ENCODE results near the gene RAB33A.

RAB33A gene

GRCh38 chrX:130171446-130172126 is at the start of gene RAB33A:
TSS of gene RAB33A (plus strand) at chrX:130171962. CDS start at chrX:130172063, 101 bp downstream.
- H3K4me1 ChIP-seq (ENCODE audit: control insufficient read depth, insufficient read depth, low read length): peaks cover 16% of the 10 kb centered on the region
- CTCF ChIA-PET: no interaction called here
- H3K36me3 ChIP-seq (ENCODE audit: control insufficient read depth in 2 of 2, insufficient read depth in 1 of 2, low read length in 2 of 2): no peaks in the 10 kb centered on the region
- no peaks in the 10 kb centered on the region for H3K9me3 ChIP-seq (ENCODE audit: control insufficient read depth, insufficient read depth, low read depth, low read length)
- H3K27ac ChIP-seq (ENCODE audit: extremely low read depth, low read depth, low read length): no peak within 1 kb of the TSS; the same call in 1 of the 2 replicates
- POLR2A ChIA-PET: no interaction called here
- peak within 1 kb of the TSS; percentile 29 for H3K4me3 ChIP-seq (ENCODE audit: low read depth, low read length)
- TF ChIP-seq ZNF76 (tag by site-specific recombination; IDR thresholded peaks at IDR 0.05; ENCODE audit: borderline replicate concordance, low read depth) (no peak), INSM2 (tag by site-specific recombination; IDR thresholded peaks at IDR 0.05) (no peak), ZNF776 (tag by site-specific recombination; IDR thresholded peaks at IDR 0.05; ENCODE audit: borderline replicate concordance) (no peak), ZNF558 (tag by site-specific recombination; IDR thresholded peaks at IDR 0.05) (no peak), REST (tag by site-specific recombination; IDR thresholded peaks at IDR 0.05) (no peak), ZFHX2 (tag by site-specific recombination; conservative IDR thresholded peaks at IDR 0.05) (no peak), ZNF654 (tag by site-specific recombination; IDR thresholded peaks at IDR 0.05; ENCODE audit: low read depth) (no peak), ZNF140 (tag by site-specific recombination; IDR thresholded peaks at IDR 0.05) (no peak), ZNF571 (tag by site-specific recombination; IDR thresholded peaks at IDR 0.05) (no peak), ZFP41 (tag by site-specific recombination; IDR thresholded peaks at IDR 0.05; ENCODE audit: borderline replicate concordance) (no peak), ZNF26 (tag by site-specific recombination; IDR thresholded peaks at IDR 0.05) (no peak), ZNF600 (tag by site-specific recombination; IDR thresholded peaks at IDR 0.05) (no peak), KLF10 (tag by site-specific recombination; IDR thresholded peaks at IDR 0.05) (no peak), ZNF248 (tag by site-specific recombination; IDR thresholded peaks at IDR 0.05) (no peak), ZNF121 (tag by site-specific recombination; IDR thresholded peaks at IDR 0.05) (no peak), KLF7 (tag by site-specific recombination; IDR thresholded peaks at IDR 0.05; ENCODE audit: borderline replicate concordance) (no peak), ZNF335 (tag by site-specific recombination; conservative IDR thresholded peaks at IDR 0.05) (no peak)
- TF ChIP-seq, protein P1, sequence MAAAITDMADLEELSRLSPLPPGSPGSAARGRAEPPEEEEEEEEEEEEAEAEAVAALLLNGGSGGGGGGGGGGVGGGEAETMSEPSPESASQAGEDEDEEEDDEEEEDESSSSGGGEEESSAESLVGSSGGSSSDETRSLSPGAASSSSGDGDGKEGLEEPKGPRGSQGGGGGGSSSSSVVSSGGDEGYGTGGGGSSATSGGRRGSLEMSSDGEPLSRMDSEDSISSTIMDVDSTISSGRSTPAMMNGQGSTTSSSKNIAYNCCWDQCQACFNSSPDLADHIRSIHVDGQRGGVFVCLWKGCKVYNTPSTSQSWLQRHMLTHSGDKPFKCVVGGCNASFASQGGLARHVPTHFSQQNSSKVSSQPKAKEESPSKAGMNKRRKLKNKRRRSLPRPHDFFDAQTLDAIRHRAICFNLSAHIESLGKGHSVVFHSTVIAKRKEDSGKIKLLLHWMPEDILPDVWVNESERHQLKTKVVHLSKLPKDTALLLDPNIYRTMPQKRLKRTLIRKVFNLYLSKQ (tag by site-specific recombination; IDR thresholded peaks at IDR 0.05; ENCODE audit: borderline replicate concordance): no peak
- TF ChIP-seq, protein P2, sequence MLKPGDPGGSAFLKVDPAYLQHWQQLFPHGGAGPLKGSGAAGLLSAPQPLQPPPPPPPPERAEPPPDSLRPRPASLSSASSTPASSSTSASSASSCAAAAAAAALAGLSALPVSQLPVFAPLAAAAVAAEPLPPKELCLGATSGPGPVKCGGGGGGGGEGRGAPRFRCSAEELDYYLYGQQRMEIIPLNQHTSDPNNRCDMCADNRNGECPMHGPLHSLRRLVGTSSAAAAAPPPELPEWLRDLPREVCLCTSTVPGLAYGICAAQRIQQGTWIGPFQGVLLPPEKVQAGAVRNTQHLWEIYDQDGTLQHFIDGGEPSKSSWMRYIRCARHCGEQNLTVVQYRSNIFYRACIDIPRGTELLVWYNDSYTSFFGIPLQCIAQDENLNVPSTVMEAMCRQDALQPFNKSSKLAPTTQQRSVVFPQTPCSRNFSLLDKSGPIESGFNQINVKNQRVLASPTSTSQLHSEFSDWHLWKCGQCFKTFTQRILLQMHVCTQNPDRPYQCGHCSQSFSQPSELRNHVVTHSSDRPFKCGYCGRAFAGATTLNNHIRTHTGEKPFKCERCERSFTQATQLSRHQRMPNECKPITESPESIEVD (tag by site-specific recombination; IDR thresholded peaks at IDR 0.05): no peak
- TF ChIP-seq, protein P3, sequence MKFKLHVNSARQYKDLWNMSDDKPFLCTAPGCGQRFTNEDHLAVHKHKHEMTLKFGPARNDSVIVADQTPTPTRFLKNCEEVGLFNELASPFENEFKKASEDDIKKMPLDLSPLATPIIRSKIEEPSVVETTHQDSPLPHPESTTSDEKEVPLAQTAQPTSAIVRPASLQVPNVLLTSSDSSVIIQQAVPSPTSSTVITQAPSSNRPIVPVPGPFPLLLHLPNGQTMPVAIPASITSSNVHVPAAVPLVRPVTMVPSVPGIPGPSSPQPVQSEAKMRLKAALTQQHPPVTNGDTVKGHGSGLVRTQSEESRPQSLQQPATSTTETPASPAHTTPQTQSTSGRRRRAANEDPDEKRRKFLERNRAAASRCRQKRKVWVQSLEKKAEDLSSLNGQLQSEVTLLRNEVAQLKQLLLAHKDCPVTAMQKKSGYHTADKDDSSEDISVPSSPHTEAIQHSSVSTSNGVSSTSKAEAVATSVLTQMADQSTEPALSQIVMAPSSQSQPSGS (tag by site-specific recombination; IDR thresholded peaks at IDR 0.05; ENCODE audit: low read depth): no peak
